ENCODE data around the gene KLB. TPM values are rescaled to one million over a fixed set of nuclear protein-coding genes. Genes with fewer than 3 reads are reported as not detected.

KLB gene
- total and polyA plus RNA-seq, 2 donors (not counting 1 experiment from before 2014, with no cell fraction given): 0.09 TPM; not detected in 1

- peak overlapping the region; percentile 36 to 68 for H3K27ac ChIP-seq (ENCODE audit: low read length in 2 of 2)
- H3K27ac Mint-ChIP-seq: peak overlapping the region; percentile 92
- H2AFZ ChIP-seq (ENCODE audit: insufficient read depth, low read depth, low read length, poor library complexity, severe bottlenecking): peak overlapping the region; percentile 63
These were observed 62.8 kb downstream of the KLB start for GRCh38 chr4:39469429-39470077.

More at GRCh38 chr4:39469429-39470077, 62.8 kb downstream of the KLB start:
- H3K4me1 ChIP-seq (ENCODE audit: control insufficient read depth in 2 of 2, insufficient read depth in 2 of 2, low read length in 2 of 2): peaks cover 5 to 7% of the 10 kb centered on the region in 2 donors
- H3K4me2 ChIP-seq (replicated peaks; ENCODE audit: low read depth, low read length, poor library complexity, severe bottlenecking): peak overlapping the region; percentile 61
- Mint-ChIP-seq H3K4me3 (peak overlapping the region; percentile 59), H3K4me1 (peaks cover 9% of the 10 kb centered on the region), H3K27me3 (no peaks in the 10 kb centered on the region), H3K9me3 (ENCODE audit: insufficient read depth) (no peaks in the 10 kb centered on the region)
- no peaks in the 10 kb centered on the region for H3K27me3 ChIP-seq (replicated peaks in 1 of 4; ENCODE audit: control extremely low read depth in 1 of 4, control insufficient read depth in 3 of 4, insufficient read depth in 4 of 4, low read length in 3 of 4)
- peak; percentile 99 for ATAC-seq (ENCODE audit: low read depth)
- H3K9ac ChIP-seq (ENCODE audit: low read length): peak overlapping the region; percentile 17
- intact Hi-C loops (cut with micrococcal nuclease): loop anchor here (1.0 to 10.0 kb wide), 8 partner anchors 10 to 858 kb away; partner anchors contain the start of genes LIAS, SMIM14, UBE2K and UGDH
- H3K4me3 ChIP-seq (ENCODE audit: control extremely low read depth in 1 of 5, extremely low read depth in 1 of 5, insufficient read depth in 1 of 5, low read depth in 2 of 5, low read length in 4 of 5): peak overlapping the region in 1 of 5 experiments; percentile 14
- no peaks in the 10 kb centered on the region for H4K20me1 ChIP-seq (ENCODE audit: control insufficient read depth, insufficient read depth, low read length, poor library complexity, severe bottlenecking)
- H3K36me3 ChIP-seq (replicated peaks in 1 of 2; ENCODE audit: control extremely low read depth in 1 of 2, control insufficient read depth in 1 of 2, extremely low read depth in 1 of 2, insufficient read depth in 2 of 2, low read length in 1 of 2): peaks cover 4 to 5% of the 10 kb centered on the region in 2 experiments
- DNase-seq: peak; percentile 81
- CTCF ChIA-PET: interaction anchor here (0.6 to 2.9 kb wide), 56 partner anchors 9 to 1162 kb away, joined by 3 to 40 read pairs (median 4); partner anchors contain the start of genes LIAS, N4BP2, RPL9 and SMIM14
- WGBS (ENCODE audit: insufficient coverage): no CpG with 5 or more reads among the region's 4 CpGs
- TF ChIP-seq EZH2 (IDR thresholded peaks at IDR 0.05; ENCODE audit: borderline replicate concordance, insufficient read depth, low read depth, low read length, poor library complexity, severe bottlenecking) (no peak), CTCF (IDR thresholded peaks at IDR 0.05) (peak; percentile 87)
- POLR2A ChIA-PET: interaction anchor here (0.9 to 1.2 kb wide), 3 partner anchors 9 to 169 kb away, joined by 5 to 11 read pairs (median 5); partner anchors contain the start of gene SMIM14
- H3K79me2 ChIP-seq (ENCODE audit: control insufficient read depth, insufficient read depth, low read length): no peaks in the 10 kb centered on the region
- H3K9me3 ChIP-seq (ENCODE audit: control extremely low read depth in 1 of 3, control insufficient read depth in 2 of 3, insufficient read depth in 1 of 3, low read length in 2 of 3): no peaks in the 10 kb centered on the region

Measured in B cell (primary cell).